ENCODE measurements around the gene MYO1E.

The MYO1E gene

GRCh38 chr15:59315914-59316451, 56.7 kb downstream of the MYO1E start:
- DNase-seq (ENCODE audit: low read depth): no peak

DNA sequence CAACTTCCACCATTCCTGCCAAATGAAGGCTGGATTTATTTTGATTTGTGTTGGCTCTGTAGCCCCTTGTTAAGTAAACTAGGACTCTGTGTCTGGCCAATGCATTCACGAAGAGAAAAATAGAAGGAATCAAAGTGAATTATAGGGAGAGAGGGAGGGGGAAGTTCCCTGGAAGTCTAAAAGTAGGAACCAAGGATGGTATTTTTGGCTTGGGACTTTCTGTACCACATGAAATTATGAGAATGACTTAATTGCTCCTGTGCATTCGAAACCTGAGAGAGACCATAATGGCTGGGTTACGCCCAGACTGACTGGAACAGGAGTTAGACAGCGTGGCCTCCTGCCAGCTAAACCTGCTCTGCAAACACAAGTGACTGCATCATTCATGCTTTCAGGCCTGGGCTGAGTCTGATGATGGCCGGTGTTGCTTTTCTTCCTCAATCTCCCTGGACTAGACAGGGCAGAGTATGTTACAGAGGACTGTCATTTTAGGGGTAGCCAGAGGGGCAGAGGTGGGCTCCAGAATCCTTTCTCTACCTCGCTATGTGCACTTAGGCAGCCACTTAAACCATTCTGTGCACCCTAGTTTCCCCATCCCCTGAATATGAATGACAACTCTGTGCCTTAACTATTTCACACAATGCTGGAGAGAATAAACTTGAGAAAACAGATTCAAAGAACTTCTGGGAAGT, 58.9 kb downstream of the MYO1E start:
- DNase-seq (ENCODE audit: low read depth): no peak

GRCh38 chr15:59312205-59312604, 60.5 kb downstream of the MYO1E start:
- no peak for DNase-seq (ENCODE audit: low read depth)

DNA sequence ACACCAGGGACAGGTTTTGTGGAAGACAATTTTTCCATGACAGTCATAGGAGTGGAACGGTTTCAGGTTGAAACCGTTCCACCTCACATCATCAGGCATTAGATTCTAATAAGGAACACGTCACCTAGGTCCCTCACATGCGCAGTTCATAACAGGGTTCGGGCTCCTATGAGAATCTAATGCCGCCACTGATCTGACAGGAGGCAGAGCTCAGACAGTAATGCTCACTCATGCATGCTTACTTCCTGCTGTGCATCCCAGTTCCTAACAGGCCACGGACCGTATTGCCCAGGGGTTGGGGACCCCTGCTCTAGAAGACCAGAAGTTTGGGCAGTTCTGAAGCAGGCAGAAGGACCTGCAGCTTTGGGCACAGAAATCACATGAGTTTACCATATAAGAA, 61.5 kb downstream of the MYO1E start:
- no peak for DNase-seq (ENCODE audit: low read depth)

DNA sequence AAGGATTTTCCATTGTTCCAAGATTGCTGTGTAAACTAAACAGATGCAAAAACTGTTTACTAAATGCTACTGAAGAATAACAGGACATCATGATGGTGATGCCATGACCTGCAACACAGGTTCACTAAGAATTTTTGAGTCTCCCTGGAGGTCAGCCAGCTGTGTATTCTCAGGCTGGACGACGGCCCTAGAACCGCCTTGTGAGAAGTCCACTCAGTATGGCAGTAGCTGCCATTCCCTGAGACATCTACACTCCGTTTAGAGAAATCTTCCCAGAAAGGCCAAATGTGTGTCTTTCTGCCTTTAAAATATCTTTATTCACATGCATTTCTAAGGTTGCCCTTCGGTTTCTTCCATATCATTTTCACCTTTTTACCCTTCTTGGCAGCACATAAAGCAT, 63.3 kb downstream of the MYO1E start:
- no peak for DNase-seq (ENCODE audit: low read depth)

DNA sequence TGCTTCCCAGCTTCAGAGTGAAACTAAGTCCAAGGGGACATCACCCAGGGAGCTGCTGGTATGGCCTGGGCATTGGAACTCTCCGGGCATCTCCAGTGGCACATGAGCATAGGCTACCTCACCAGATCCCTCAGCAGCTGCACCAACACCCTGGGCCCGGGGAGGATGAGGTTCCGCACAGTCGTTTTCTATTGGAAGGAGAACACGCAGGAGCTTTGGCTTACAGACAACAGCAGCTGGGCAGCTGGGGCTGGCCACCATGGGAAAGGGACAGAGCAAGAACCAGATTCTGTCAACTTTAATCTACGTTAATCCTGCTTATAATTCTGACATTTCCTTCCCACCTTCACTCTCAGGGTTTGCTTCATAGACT, 65.5 kb downstream of the MYO1E start:
- DNase-seq (ENCODE audit: low read depth): no peak

GRCh38 chr15:59306520-59307164, 66.0 kb downstream of the MYO1E start:
- DNase-seq (ENCODE audit: low read depth): no peak

DNA sequence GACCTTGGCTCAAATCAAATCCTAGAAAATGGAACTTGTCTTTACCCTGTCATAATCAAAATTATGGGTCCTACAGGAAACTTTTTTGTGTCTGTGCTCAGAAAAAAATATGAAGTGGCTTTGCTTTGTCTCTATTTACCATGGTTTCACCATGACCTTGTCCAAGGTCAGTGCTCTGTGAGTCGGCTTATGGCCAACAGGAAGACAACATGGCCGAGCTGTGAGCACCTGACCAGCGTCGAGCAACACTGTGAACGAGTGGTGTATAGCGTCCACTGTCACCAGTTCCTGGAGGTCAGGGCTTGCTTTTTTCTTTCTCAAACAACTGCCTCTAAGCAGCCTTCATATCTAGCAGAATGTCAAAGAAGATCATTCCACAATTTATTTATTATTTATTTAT, 67.9 kb downstream of the MYO1E start:
- no peak for DNase-seq (ENCODE audit: low read depth)

GRCh38 chr15:59304034-59304795, 68.5 kb downstream of the MYO1E start:
- DNase-seq (ENCODE audit: low read depth): no peak

GRCh38 chr15:59303633-59304032, 69.0 kb downstream of the MYO1E start:
- DNase-seq (ENCODE audit: low read depth): no peak

- DNase-seq (ENCODE audit: low read depth): no peak
Observed at GRCh38 chr15:59303136-59303535, 69.5 kb downstream of the MYO1E start.

GRCh38 chr15:59301527-59301926, 71.1 kb downstream of the MYO1E start:
- no peak for DNase-seq (ENCODE audit: low read depth)

- no peak for DNase-seq (ENCODE audit: low read depth)
Observed at GRCh38 chr15:59300618-59301139, 72.0 kb downstream of the MYO1E start.

GRCh38 chr15:59299929-59300617, 72.6 kb downstream of the MYO1E start:
- DNase-seq (ENCODE audit: low read depth): peak; percentile 28

GRCh38 chr15:59298854-59299250, 73.8 kb downstream of the MYO1E start:
- DNase-seq (ENCODE audit: low read depth): no peak

DNA sequence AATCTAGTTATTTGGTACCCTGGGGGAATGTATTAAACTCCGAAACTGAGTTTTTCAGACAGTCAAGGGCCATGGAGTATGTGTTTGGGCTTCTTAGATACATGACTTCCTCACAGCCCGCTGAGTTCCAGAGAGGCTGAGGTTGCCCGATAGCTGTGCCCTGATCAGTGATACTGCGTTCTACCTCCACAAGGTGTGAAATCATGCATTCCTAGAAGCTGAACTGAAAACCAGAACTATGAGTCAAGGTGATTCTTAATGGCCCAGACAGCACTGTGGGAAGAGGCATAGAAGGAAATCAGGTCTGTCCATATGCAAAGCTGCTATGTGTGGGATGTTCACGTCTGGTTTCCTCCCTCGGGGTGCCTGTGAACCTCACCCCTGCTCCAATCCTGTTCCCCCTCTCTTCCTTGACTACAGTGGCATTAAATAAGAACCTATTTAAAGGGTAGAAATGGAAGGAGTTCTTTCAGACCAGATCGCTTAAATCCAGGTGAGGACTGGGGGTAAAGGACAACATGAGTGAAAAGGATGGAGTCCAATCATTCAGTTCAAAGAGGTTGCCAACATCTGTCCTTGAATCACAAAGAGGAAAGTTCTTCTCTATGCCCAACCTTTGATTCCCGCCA, 74.3 kb downstream of the MYO1E start:
- no peak for DNase-seq (ENCODE audit: low read depth)

DNA sequence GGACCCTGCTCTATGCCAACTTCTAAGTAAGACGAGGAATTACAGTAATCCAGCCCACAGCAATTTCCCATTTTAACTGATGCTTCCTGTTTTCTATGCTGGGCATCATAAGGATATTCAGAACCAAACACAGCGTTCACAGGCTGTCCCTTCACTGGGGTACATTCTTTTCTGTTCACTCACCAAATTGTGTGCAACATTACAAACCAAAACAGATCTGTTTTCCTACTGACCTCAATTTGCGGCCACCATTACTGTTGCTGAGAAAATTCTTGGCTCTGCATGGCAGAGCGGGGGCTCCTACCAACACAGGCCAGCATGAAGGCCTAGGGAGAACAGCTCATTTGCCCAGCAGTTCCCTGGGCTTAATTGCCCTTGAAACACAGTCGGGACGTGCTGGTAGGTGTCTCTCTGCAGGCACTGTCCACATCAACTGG, 76.5 kb downstream of the MYO1E start:
- no peak for DNase-seq (ENCODE audit: low read depth)

- DNase-seq (ENCODE audit: low read depth): no peak
Observed at GRCh38 chr15:59295261-59296001, 77.2 kb downstream of the MYO1E start.

- no peak for DNase-seq (ENCODE audit: low read depth)
Observed at GRCh38 chr15:59294574-59295260, 78.0 kb downstream of the MYO1E start.

GRCh38 chr15:59292442-59293151, 80.1 kb downstream of the MYO1E start:
- DNase-seq (ENCODE audit: low read depth): no peak

Data from activated T-helper 1 cell treated with Interleukin-2 at 50 U/mL for 16 hours (primary cell).